Astrocyte of the spinal cord (primary cell): ENCODE results near the gene STK32B.

Experiments used
- DNase-seq: peaks from one replicate; pipeline ENCODE4 v3.0.0; 2011; ENCODE audit warnings: low read depth, low spot score
- H3K4me3 ChIP-seq: 2 replicates; pipeline ENCODE4 v1.5.1; 2011; ENCODE audit warnings: low read depth, mild to moderate bottlenecking, low read length, moderate library complexity
- in situ Hi-C: cut with HindIII; loops from 2 replicates; pipeline ENCODE4 v1.10.0; 2017; ENCODE audit warnings: low sequenced_read_pairs
- TF ChIP-seq, protein P1 (sequence below): IDR thresholded peaks from 2 replicates; pipeline ENCODE4 v1.5.1; 2012; ENCODE audit warnings: low read depth, mild to moderate bottlenecking, low read length, inconsistent platforms

The STK32B gene

DNA sequence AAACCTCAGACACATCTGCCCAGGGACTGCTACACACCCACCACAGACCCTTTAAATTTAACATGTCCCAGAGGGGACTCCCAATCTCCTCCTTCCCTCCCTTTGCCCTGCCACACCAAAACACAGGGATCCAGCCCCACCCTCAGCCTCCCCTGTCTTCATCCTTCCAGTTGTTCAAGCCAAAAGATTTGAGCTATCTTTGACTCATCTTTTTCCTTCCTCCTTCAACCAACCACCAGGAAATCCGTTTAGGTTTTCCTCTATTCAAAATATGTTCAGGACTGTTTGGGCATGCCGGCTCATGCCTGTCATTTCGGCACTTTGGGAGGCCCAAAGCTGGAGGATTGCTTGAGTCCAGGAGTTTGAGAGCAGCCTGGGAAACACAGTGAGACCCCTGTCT is 6.9 kb upstream of the STK32B start:
- no peak for DNase-seq

DNA sequence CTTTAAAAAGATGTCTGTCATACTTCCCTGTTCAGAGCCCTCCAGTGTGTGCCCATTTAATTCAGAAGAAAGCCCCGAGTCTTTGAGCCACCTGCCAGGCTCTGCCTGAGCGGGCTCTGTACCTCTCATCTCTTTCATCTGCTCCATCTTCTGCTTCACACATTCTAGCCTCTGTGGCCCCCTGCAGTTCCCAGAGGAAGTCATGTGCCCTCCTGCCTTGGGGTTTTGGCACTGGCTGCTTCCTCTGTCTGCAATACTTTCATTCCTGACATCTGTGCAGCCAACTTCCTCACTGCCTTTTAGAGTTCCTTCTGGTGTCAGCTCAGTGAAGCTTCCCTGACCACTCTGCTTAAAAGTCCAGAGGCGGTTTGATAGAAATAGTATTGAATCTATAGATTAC is 6.2 kb upstream of the STK32B start:
- peak; percentile 43 for DNase-seq

More for the DNA sequence above, 6.9 kb upstream of the STK32B start:
- in situ Hi-C loops, result no loop called here
- TF ChIP-seq, protein P1, sequence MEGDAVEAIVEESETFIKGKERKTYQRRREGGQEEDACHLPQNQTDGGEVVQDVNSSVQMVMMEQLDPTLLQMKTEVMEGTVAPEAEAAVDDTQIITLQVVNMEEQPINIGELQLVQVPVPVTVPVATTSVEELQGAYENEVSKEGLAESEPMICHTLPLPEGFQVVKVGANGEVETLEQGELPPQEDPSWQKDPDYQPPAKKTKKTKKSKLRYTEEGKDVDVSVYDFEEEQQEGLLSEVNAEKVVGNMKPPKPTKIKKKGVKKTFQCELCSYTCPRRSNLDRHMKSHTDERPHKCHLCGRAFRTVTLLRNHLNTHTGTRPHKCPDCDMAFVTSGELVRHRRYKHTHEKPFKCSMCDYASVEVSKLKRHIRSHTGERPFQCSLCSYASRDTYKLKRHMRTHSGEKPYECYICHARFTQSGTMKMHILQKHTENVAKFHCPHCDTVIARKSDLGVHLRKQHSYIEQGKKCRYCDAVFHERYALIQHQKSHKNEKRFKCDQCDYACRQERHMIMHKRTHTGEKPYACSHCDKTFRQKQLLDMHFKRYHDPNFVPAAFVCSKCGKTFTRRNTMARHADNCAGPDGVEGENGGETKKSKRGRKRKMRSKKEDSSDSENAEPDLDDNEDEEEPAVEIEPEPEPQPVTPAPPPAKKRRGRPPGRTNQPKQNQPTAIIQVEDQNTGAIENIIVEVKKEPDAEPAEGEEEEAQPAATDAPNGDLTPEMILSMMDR, result no peak
- no peak overlapping the region for H3K4me3 ChIP-seq

DNA sequence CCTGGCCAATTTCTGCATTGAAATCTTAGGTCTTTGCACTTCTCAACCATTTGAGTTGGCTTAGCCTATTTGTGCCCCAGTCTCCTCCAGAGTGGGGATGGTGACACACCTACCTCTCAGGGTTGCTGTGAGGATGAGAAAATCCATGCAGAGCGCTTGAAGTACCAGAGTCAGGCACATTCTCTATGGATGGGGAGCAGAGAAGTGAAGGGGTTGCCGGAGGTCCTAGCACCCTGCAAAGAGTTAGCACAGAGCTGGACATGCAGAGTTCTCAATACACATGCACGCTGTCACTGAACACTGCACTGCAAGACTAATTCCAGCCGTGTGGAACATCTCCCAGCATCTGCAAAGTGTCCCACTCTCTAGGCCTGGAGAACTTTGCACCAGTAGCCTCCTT is 2.6 kb upstream of the STK32B start:
- in situ Hi-C loops, result no loop called here
- TF ChIP-seq, protein P1, result no peak
- H3K4me3 ChIP-seq, result no peak overlapping the region
- no peak for DNase-seq

More for the DNA sequence above, 6.2 kb upstream of the STK32B start:
- TF ChIP-seq, protein P1, result no peak
- no peak overlapping the region for H3K4me3 ChIP-seq
- in situ Hi-C loops, result no loop called here

DNA sequence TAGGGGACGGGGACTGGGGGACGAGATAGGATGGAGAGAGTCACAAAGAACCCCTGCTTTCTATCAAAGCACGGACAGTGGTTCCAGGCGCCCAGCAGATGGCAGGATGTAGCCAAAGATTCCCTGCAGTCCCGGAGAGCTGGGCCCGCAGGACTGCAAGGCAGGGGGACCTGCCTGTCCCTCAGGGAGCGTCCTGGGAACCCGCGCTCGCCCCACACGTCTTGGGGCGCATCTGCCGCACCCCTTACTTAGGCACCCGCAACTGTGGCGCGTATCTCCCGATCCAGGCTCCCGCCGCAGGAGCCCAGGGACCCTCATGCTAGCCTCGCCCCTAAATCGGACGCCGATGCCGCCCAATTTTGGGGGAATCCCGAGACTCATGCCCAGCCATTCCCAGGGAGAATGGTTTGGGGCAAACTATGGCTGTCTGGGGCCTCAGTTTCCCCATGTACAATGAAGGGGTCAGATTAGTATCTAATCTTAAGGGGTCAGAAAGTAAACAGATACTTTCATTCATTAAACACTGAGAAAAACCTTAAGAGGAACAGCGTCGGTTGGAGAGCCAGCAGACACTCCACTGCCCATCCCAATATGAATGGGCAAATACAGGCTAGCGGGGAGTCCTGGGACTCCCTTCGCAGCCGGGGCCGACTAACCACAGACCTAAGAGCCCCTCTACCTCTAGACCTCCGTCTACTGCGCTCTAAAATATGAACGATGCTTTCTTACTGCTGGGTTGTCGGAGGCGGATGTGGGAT is 581 bp upstream of the STK32B start:
- in situ Hi-C loops, result no loop called here
- peak; percentile 76 for DNase-seq
- peak overlapping the region; percentile 52 for H3K4me3 ChIP-seq
- TF ChIP-seq, protein P1, result peak; percentile 86

DNA sequence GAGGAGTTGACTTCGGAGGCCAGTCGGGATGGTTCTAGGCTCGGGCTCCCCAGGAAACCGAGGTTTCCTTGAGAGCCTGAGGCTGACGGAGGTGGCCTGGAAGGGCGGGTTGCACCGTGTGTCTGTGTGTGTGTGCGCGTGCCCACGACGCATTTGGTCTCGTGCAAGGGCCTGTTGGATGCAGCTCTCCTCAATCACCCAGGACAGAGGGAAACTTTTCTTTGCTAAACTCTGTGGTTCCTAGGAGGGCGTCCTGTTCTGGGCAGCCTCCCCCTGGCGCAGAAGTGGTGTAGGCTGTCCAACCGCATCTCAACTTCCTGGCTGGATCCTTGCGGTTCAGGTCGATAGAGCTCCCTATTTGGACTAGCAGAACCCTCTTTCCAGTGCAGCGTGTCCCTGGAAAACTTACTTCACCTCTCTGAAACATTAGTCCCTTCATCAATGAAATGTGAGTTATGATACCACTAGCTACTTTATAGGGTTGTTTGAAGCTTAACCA is 973 bp downstream of the STK32B start:
- peak; percentile 14 for DNase-seq
- peak overlapping the region; percentile 52 for H3K4me3 ChIP-seq
- TF ChIP-seq, protein P1, result no peak
- in situ Hi-C loops, result no loop called here

DNA sequence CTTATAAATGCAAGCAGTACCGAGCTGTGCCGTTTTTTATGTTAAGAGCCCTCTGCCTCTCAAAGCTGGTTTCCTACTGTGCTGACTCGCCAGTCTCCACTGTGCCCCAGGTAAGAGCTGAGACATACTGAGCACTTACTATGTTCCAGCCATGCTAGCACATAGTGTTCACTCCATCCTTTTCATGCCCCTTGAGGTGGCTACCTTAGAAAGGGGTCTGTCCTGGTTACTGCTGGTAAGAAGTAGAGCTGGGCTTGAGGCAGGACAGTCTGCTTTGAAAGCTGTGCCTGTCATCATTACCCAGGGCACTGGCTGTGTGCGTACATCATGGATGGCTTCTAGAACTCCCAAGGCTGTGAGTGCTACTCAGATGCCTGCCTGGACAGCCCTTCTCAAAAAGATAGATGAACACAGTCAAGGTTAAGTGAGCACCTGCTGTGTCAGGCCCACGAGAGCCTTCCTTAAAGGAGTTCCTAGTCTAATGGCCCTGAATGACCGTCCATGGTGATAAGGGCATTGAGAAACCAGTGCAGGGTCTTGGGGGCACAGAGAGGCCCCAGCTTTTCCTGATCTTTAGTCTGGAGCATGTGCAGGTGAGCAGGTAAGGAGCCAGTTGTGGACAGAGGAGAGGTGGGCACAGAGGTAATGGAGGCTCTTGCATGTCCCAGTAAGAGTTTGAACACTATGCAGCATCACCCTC is 1.6 kb downstream of the STK32B start:
- DNase-seq, result no peak
- in situ Hi-C loops, result no loop called here
- H3K4me3 ChIP-seq, result no peak overlapping the region

More for the DNA sequence above, 1.6 kb downstream of the STK32B start:
- TF ChIP-seq, protein P1, result no peak
